NCI-H2196 treated with DMSO at 0.1 percent for 48 hours (cell line): ENCODE results near the gene WIPI1.

Experiments used
- DNase-seq: peaks from one replicate; lab custom pipeline; 2025; ENCODE audit not compliant: unreplicated experiment; lab: John Stamatoyannopoulos, UW

WIPI1 gene

DNA sequence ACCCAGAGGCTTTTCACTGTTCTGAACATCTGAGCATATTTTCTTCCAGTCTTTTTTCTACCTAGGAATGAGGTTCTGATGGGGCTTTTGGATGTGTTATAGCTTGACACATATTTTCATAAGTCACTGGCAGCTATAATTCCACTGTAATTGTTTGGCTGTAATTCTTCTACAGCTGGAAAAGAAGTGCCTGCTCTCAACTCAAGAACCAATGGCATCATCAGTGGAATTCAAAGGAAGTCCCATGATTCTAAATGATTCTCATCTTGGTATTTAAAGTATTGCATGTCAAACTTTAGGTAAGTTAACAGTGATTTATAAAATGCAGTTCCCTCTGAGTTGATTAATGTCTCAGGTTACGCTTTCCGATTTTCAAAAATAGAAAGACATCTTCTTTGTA is 16.8 kb downstream of the WIPI1 start:
- no peak for DNase-seq

DNA sequence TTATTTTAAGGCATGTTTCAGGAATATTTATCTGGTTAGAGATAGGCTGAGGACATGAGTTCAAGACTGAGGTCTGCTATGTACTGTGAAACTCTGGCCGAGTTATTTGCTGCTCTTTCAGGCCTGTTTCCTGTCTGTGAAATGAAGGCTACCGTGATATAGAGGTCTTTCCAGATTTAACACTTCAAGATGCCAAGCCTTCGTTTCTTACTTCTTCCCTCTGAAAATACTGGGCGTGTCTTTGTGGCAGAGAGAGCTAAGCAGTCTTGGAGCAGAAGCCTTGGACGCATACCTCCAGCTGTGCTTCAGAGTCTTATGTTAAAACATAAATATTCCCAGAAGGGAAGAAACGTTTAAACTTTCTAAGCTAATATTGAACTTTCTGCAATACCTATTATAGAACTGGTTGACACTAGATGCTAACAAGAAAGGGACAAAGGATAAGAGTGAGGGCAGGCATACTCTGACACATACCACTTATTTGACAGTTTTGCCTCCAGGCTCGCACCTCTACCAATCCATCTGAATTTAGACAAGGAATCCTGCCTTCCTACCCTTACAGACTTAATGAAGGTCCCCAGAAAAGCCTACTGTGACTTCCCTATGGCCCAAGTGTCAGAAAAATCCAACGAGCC is 17.5 kb downstream of the WIPI1 start:
- DNase-seq, result no peak

DNA sequence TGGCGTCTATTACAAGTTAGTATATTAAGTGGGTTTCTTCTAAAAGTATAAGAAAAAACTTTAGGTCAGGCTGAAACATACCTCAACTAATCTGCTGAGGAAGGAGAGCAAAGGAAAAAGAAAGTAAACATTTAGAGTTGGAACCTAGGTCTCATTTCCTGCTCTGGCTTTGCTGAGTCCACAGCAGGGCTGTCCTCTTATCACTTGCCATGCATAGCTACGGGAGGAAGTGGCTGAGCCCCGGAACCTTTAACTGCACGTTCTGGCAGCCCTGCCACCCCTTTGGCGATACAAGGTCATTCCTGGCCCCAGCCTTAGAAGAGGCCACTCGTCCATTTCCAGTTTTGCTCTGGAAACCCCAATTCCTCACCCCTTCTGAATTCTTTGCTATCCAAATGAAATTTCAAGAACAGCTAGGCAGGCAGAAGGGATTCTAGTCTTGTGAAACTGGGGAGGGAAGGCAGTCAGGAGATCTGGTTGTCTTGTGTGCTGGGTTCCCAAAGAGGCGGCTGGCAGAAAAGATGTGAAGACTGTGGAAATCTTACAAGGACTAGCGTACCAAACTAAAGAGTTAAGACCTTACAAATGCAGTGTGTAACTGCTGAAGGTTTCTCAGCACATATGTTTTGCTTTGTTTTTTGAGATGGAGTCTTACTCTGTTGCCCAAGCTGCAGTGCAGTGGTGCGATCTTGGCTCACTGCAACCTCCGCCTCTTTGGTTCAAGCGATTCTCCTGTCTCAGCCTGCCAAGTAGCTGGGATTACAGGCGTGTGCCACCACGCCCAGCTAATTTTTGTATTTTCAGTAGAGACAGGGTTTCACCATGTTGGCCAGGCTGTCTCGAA is 19.1 kb downstream of the WIPI1 start:
- no peak for DNase-seq

DNA sequence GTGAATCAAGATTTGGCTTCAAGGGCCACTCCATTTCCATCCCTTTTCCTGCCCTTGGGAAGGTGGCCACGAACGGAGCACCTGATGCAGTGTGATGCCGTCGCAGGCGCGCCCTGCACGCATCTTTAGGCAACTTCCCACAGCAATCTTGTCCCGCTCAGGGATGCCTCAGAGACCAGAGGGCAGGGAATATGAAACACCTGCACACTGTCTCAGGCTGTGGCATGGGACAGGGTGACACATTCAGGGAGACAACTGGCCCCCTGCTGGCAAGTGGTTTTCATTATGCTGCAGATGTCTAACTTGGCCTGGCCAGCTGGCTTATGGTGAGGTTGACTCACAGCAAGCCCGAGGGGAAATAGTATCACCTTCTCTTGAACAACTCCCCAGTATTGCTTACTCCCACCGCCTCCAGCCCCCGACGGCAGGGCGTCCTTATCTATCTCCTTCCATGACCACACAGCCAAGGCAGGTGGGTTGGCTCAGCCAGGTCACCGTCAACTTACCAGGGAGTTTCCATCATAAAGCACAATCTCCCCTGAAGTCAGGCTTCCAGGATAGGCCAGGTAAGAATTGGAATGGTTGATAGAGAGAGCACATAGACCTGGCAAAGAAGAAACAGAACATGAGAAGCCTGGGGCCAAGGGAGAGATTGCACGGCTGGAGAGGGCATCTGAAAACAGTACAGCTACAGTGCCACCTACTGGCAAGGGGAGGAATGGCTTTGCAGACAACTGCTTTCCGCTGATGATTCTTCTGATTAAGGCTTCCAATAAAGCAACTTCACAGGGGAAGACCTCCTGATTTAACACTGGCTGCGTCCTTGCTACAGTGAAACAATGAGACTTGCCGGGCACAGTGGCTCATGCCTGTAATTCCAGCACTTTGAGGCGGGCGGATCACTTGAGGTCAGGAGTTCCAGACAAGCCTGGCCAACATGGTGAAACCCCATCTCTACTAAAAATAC is 21.1 kb downstream of the WIPI1 start:
- DNase-seq, result peak; percentile 76

DNA sequence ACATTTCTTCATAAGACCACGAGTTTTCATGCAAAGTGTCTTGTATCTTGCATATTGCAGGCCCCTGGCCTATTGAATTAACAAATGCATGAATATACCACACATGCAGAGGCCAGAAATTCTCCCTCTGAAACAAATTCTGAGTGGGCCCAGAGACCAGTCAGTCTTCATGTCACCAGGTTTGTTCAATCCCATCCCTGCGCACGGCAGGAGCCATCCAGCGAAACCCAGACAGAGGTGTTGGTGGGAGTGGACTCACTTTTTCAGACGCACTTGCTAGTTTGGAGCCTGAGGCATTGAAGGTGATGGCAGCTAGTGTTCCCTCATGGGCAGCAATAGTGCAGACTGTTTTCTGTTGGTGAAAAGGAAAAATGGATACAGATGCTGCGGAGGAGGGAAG is 21.9 kb downstream of the WIPI1 start:
- DNase-seq, result no peak

DNA sequence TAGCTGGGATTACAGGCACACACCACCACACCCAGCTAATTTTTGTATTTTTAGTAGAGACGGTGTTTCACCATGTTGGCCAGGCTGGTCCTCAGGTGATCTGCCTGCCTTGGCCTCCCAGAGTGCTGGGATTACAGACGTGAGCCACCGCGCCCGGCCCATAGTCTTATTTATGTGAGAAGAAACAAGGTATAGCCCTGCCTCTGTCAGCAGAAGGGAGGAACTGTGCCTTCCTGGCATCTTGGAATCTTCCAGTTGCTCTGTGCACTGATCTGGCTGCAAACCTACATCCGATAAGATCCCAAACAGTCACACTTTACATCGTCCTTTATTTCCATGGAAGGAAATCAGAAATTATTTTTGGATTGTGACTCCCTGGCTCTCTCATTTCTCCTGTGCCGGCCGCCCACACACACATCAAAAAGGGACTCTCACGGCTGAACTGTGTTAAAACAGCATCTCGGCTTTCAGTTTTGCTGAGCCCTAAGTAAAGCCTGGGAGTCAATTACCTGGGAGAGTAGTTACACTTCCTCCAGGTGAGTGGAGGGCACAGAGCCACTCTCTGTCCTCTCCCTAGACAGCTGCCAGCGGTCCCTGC is 23.3 kb downstream of the WIPI1 start:
- no peak for DNase-seq

DNA sequence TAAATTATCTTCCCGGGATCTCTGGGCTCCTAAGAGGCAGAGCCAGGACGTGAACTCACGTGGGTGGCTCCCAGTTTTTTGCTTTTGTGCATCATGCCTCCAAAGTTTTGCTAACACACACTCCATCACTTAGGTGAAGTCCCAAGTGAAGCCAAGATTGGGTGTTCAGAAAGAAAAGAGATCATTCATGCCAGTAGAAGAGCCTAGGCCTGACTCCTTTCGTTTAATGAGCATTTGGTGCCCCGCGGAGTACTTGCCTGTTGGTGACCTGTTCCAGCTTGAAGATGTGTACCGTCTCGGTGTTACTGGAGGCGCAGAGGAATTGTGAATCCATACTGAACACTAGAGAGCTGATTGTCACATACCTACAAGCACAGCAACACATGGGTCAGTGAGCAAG is 24.1 kb downstream of the WIPI1 start:
- DNase-seq, result no peak

DNA sequence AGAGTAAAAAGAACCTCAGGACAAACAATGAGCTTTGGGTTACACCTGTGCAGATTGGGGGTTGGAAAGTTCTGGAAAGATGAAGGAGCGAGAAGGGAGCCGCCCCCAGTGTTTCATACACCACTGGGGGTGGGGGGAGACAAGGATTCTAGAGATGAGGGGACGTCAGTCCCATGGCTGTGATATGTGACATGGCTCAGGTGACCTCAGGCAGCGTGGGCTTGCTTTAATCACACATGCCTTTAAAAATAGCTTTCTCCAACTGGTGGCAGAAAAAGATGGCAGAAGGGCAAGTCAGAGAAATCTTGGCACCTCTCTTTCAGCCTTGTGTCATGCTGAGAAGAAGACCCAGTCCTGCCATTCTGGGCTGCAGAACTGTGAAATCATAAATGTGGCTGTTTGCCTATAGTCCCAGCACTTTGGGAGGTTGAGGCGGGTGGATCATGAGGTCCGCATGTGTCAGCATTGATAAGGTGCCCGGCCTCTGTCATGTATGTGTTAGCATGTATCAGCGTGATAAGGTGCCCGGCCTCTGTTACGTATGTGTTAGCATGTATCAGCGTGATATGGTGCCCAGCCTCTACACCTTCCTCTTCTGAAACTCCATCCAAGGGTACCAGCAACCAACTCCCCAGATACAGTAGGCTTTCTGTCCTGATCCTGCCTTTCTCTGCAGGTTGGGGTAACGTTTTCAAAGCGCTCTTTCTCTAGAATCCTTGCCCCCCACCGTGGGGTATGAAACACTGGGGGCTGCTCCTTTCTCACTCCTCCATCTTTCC is 25.0 kb downstream of the WIPI1 start:
- DNase-seq, result no peak

DNA sequence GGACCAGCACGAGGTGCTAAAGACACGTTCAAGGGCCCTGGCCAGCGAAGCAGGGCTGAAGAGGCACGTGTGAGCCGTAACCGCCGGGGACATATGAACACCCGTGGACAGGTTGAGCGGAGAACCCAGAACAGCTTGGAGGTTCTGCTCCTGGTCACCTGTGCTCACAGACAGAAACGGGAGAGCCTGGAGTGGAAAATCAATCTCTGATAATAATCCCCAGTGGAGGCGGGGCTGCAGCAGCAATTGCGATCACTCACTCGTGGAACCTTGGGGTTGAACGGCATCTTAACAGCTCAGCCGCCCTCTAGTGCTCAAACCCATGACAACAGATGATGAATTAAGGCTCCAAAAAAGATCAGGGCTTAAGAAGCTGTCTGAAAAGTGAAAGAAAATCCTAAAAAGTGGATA is 25.6 kb downstream of the WIPI1 start:
- no peak for DNase-seq

DNA sequence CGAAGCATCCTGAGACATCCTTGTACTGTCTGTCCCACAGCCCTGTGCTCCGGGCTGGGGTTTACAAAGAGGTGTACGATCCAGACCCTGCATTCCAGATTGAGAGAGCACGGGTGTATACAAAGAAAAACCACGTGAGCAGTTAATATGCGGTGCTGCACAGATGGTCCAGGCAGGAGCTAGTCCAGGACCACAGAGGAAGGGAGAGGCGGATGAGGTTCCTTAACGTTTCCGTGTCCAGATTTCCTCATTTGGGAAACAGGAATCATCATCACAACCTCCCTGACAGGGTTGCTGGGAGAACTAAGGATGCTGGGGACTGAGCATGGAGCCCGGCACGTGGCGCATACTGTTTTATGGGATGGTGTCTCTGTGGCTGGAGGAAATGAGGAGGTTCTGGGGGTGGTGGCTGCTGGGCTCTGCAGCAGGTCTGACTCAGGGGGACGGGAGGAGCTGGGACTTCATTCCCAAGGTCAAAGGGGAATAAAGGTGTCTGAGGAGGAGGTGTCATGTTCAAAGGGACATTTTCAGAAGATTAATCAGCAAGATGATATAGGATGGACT is 26.2 kb downstream of the WIPI1 start:
- DNase-seq, result no peak

DNA sequence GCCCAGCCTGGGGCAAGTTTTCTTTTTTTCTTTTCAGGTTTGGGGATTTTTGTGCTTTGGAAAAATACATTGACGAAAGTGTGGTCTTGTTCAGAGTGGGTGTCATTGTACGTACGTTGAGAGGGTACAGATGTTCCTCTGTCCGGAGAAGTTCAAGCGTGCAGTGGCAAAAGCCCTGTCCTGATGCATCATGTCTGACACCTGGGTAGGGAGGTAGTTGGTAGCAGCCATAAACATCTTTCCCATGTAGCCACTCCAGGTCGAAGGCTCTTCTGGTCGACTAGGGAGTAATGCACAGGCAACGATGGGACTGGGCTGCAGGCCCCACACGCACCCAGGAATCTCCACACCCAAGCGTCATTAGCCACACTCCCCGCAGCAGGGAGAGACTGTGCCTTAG is 27.4 kb downstream of the WIPI1 start:
- DNase-seq, result no peak

DNA sequence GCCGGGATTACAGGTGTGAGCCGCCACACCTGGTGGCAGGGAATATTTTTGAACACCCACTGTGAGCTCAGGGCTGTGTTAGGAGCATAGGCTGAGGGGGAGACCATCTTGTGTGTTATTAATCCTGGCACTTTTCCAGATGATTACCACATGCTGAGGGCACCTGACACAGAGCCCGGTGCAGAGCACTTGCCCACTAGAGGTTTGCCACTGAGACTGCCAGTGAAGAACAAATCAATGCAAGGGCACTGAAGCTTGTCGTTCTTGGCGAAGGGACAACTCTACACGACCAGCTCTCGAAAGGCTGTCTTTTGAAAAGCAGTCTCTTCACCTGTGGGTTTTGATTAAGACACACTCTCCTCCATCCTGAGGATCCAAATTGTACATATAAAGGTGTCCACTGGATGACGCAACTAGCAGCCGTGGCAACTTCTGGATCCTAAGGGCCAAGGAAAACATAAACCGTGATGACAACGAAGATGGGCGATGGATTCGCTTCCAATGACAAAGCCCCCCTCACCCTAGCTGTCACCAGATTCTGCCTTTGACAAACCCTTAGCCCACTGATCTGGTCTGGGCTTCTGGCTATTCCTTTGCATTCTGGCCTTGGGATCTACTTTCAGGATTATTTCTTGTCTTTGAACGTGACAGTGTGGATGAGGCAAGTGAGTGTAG is 28.7 kb downstream of the WIPI1 start:
- DNase-seq, result no peak

DNA sequence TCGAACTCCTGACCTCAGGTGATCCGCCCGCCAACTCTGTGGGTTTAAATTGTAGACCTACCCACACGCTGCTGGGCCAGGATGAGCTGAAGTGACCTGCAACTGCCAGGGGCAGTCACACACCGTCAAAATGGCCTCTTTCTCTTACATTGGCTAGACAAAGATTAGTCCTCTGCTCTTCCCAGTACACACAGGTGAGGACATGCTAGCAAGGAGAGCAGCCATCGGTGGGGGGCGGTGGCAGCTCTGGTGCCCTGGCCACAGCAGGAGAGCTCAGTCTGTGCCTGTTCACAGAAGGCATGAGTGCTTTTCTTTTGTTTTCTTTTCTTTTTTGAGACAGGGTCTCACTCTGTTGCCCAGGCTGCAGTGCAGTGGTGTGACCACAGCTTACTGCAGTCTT is 29.7 kb downstream of the WIPI1 start:
- no peak for DNase-seq

DNA sequence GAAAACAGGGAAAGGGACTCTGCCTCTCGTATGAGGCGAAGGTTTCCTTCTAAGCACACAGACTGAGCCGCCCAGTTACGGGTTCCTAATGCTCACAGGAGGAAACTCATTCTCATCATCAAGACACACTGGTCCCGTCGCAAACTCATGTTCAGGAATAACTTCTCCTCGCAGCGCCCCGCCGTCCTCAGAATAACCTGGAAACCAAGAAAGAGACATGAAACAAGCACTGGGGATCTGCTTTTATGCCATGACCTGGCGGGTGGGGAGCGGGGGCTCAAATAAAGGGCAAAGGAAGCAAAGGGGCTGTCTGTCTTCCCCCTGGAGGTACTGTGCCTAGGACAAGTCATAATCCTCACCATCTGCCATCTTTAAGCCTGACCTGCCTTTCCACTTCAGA is 31.3 kb downstream of the WIPI1 start:
- no peak for DNase-seq

DNA sequence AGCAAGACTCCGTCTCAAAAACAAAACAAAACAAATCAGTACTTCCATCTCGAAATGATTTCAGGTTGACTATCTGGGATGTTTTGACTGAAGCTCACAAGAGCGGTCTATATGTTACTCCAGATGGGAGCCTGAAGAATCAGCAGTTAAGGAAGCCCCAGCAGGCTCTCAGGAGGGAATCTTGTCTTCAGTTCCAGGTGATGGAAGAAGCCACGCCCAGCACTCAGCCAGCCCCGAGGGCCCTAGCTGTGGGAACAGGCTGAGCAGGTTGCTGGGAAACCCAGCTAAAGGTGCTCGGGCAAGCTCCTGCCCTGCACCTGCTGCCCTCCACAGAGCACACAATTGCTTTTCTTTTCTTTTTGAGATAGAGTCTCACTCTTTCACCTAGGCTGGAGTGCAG is 32.4 kb downstream of the WIPI1 start:
- peak; percentile 21 for DNase-seq

DNA sequence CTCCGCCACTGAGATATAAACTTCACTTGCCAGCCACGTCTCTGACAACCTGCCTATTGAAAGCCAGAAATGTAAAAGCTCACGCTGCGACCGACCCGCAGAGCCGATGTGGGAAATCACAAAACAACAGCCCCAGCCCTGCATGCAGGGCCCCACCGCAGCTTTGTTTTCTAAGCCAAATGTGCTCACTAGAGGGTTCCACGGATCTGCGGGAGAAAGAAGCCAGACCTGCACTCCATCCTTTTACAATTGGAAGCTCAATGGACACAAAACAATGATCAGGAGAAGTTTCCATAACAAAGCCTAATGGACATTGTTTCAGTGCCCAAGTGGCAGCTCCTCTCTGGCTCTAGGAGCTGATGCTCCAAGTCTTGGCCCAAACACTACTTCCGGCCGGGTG is 33.1 kb downstream of the WIPI1 start:
- DNase-seq, result no peak

DNA sequence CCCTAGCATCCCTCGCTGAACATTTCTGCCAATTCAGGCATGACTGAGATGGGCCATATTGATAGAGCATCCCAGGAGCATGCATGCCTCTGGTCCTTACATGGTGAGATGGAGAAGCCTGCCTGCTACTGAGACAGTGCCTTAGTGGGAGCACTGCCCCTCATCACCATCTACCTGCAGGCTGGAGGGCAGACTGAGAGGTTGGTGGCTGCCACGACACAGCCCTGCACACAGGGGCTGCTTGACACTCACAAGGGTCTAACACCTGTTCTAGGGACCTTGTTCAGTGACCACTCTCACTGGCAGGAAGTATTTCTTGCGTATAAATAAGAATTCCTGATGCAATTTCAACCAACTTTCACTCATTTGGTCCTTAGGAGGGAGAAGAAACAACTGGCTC is 34.0 kb downstream of the WIPI1 start:
- no peak for DNase-seq

DNA sequence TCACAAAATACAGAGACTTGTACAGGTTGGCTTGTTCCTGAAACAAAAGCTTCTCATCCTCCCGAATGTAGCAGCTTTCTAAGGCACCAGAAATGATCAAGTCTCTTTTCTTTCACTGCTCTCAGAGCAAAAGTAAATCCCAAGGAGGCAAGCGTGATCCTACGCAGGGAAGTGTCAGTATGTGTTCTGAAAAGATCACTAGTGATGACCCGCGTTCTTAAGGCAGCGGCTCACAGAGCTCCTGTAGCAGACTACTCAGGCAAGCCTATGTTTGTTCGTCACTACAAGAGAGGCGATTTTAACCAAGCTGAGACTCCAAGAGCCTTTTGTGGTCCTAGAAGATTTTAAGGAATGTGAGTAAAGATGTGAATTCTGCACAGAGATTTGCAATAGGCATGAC is 34.5 kb downstream of the WIPI1 start:
- DNase-seq, result no peak

DNA sequence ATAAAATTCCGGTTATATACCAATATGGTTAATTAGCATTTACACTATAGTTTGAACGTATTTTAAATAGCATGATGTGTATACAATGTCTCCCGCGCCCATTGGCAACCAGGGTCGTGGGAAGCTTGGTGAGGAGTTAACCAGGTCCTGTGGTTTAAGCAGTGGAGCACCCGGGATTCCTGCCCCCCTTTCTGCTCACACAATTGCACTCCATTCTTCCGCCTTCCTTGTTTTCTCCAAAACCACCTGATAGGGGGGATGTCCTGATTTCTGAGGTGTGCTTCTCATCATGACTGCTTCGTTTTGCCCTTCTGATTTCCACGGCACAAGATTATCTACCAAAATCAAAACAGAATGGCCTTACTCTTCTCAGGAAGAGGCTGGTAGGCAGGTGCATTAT is 35.8 kb downstream of the WIPI1 start:
- no peak for DNase-seq

DNA sequence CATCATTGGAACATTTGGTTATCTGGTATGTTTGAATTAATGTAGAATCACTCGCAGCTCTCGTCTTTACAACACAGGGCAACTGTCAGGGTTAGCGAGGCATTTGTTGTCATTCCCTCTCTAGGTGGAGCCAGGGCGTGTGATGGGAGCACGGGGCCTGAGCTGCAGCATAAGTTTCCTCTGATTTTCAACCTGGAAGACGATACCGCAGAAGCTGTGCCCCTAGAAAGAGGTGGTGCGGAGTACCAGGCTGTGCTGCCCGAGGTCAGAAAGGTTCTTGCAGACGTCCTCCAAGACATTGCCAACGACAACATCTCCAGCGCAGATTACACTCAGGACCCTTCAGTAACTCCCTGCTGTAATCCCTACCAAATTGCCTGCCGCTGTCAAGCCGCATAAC is 37.2 kb downstream of the WIPI1 start:
- DNase-seq, result no peak
